Osteocyte (in vitro differentiated cells): Measurements from ENCODE around the gene CXXC4. TPM values are rescaled to one million over a fixed set of nuclear protein-coding genes. Genes with fewer than 3 reads are reported as not detected.

Experiments
- DNase-seq: peaks from one replicate; pipeline ENCODE4 v3.0.0; 2021; ENCODE audit warnings: mixed read lengths; ENCODE audit not compliant: unreplicated experiment; ENCODE audit errors: extremely low spot score
- H3K27ac Mint-ChIP-seq: one replicate; pipeline ENCODE4 v1.8.0; 2021; ENCODE audit warnings: mild to moderate bottlenecking, mixed read lengths; ENCODE audit not compliant: unreplicated experiment
- H3K27me3 Mint-ChIP-seq: one replicate; pipeline ENCODE4 v1.8.0; 2021; ENCODE audit warnings: mixed read lengths; ENCODE audit not compliant: unreplicated experiment
- H3K36me3 Mint-ChIP-seq: one replicate; pipeline ENCODE4 v1.8.0; 2021; ENCODE audit warnings: mixed read lengths; ENCODE audit not compliant: unreplicated experiment
- H3K4me1 Mint-ChIP-seq: one replicate; pipeline ENCODE4 v1.8.0; 2021; ENCODE audit warnings: mixed read lengths; ENCODE audit not compliant: unreplicated experiment
- H3K4me3 Mint-ChIP-seq: one replicate; pipeline ENCODE4 v1.8.0; 2021; ENCODE audit warnings: mild to moderate bottlenecking, moderate library complexity, mixed read lengths; ENCODE audit not compliant: unreplicated experiment
- H3K9me3 Mint-ChIP-seq: one replicate; pipeline ENCODE4 v1.8.0; 2021; ENCODE audit warnings: mixed read lengths; ENCODE audit not compliant: unreplicated experiment
- CTCF ChIP-seq: fragments of 200-600 bp; sonication (generic); IDR thresholded peaks from 2 replicates; pipeline ENCODE4 v1.5.0; 2021; ENCODE audit warnings: antibody characterized with exemption, mild to moderate bottlenecking, moderate library complexity
- total RNA-seq: library from RNA; stranded (reverse); gene quantifications from 2 replicates; pipeline ENCODE4 v1.2.1, GENCODE V29; 2021

CXXC4 gene
- total RNA-seq, 1 donor from 2014 or later, result not detected

DNA sequence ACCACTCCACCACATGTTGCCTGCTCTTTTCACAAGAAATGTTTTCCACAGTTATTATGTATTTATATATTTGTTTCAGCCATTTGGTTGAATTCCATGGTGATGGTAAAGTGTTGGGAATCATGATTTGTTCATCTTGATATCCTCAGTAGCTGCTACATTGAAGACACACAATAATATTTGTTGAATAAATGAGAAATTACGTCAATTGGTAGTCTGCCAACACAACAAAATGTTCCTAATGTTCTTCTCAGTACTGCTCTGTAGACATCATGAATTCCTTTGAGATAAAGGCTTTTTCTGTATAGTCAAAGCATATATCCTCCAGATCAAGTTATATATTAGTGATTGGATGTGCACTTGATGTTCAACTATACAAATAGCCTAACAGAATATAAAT is 29.5 kb downstream of the CXXC4 start:
- no peak for DNase-seq

DNA sequence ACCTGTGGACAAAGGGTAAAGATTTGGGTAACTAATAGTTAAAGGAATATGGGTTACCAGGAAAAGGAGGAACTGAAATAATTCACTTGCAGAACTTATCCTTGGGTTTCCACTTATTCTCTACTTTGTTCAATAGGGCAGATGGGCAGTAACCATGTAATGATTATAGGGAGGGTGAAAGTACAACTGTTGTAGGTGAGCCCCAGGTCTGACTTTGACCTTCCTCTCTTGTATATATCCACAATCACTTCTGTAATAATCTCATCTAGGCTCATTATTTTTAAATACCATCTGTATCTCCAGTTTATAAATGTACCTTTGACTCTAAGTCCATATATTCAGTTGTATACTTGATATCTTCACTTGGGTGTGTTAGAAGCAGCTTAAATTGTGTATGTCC is 32.1 kb downstream of the CXXC4 start:
- Mint-ChIP-seq H3K27ac (no peak overlapping the region), H3K9me3 (no peaks in the 10 kb centered on the region), H3K4me3 (no peak overlapping the region), H3K36me3 (no peaks in the 10 kb centered on the region), H3K27me3 (peaks cover 7% of the 10 kb centered on the region), H3K4me1 (no peaks in the 10 kb centered on the region)
- DNase-seq, result no peak
- no peak for TF ChIP-seq CTCF

More for the DNA sequence above, 29.5 kb downstream of the CXXC4 start:
- Mint-ChIP-seq H3K36me3 (no peaks in the 10 kb centered on the region), H3K27me3 (peaks cover 7% of the 10 kb centered on the region), H3K9me3 (no peaks in the 10 kb centered on the region), H3K4me1 (no peaks in the 10 kb centered on the region), H3K4me3 (no peak overlapping the region), H3K27ac (no peak overlapping the region)
- TF ChIP-seq CTCF, result no peak

- no peaks in the 10 kb centered on the region for H3K4me1 Mint-ChIP-seq
- DNase-seq, result no peak
- no peaks in the 10 kb centered on the region for H3K9me3 Mint-ChIP-seq
- no peak overlapping the region for H3K4me3 Mint-ChIP-seq
- no peak for TF ChIP-seq CTCF
- no peaks in the 10 kb centered on the region for H3K36me3 Mint-ChIP-seq
- H3K27me3 Mint-ChIP-seq, result no peaks in the 10 kb centered on the region
- H3K27ac Mint-ChIP-seq, result no peak overlapping the region
Measured at GRCh38 chr4:104457308-104457981, 37.2 kb downstream of the CXXC4 start.

DNA sequence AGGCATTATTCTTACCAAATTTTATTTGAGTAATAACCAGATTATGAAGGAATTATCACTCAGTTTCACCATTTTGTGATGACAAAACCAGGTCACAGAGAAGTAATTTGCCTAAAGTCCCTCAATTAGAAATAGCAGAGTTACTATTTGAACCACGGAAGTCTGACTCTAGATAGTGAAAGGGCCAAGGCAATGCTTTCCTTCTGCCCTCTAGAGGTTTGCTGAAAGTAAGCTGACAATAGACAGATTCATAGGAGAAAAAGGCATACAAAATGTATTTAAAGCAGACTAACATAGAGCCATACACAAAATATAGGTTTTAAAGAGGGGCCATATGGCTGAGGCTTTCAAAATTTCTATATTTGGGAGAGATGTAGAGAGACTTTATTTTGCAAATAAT is 43.1 kb downstream of the CXXC4 start:
- H3K36me3 Mint-ChIP-seq, result no peaks in the 10 kb centered on the region
- H3K4me3 Mint-ChIP-seq, result no peak overlapping the region
- peak; percentile 30 for TF ChIP-seq CTCF
- no peaks in the 10 kb centered on the region for H3K9me3 Mint-ChIP-seq
- no peaks in the 10 kb centered on the region for H3K4me1 Mint-ChIP-seq
- H3K27ac Mint-ChIP-seq, result no peak overlapping the region
- H3K27me3 Mint-ChIP-seq, result no peaks in the 10 kb centered on the region
- no peak for DNase-seq

DNA sequence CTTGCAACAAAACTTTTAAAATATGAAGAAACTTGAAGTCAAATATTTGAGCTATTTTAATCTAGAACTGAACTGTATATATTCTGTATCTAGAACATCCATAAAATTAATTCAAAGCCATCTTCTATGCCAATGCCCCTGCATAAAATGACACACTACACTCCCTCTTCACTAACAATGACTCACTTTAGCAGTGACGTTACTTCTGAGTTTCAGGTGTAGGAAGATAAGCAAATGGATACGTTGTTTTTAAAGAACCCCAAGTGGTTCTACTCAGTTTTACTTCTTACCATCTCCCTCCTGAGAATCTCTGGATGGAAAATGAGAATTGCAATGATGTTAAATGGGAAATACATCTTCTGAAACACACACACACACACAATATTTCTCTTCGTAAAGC is 45.2 kb downstream of the CXXC4 start:
- no peaks in the 10 kb centered on the region for H3K4me1 Mint-ChIP-seq
- H3K27me3 Mint-ChIP-seq, result no peaks in the 10 kb centered on the region
- no peaks in the 10 kb centered on the region for H3K36me3 Mint-ChIP-seq
- DNase-seq, result no peak
- H3K4me3 Mint-ChIP-seq, result no peak overlapping the region
- H3K9me3 Mint-ChIP-seq, result no peaks in the 10 kb centered on the region
- TF ChIP-seq CTCF, result no peak
- H3K27ac Mint-ChIP-seq, result no peak overlapping the region
